Thymus (tissue), 11 donors: Measurements from ENCODE around the gene NHSL2. TPM values are rescaled to one million over a fixed set of nuclear protein-coding genes. Genes with fewer than 3 reads are reported as not detected.

Source experiments
- DNase-seq, 9 donors: peaks; one replicate each; pipeline ENCODE4 v3.0.0-alpha.2; 2013; ENCODE audit warnings: low spot score in 9 of 9, low read depth in 6 of 9, missing footprints in 1 of 9
- H3K27ac ChIP-seq, 2 donors: one replicate each; pipeline ENCODE4 v1.5.1; 2013; ENCODE audit warnings: control low read depth in 1 of 2, low read depth in 1 of 2, low read length in 1 of 2, mild to moderate bottlenecking in 1 of 2, moderate library complexity in 1 of 2
- H3K27me3 ChIP-seq, 2 donors: one replicate each; pipeline ENCODE4 v1.5.1; 2013; ENCODE audit warnings: low read length in 1 of 2; ENCODE audit not compliant: control insufficient read depth in 2 of 2, insufficient read depth in 1 of 2
- H3K36me3 ChIP-seq, 2 donors: one replicate each; pipeline ENCODE4 v1.5.1; 2013; ENCODE audit warnings: low read length in 1 of 2, mild to moderate bottlenecking in 1 of 2, moderate library complexity in 1 of 2; ENCODE audit not compliant: control insufficient read depth in 2 of 2, insufficient read depth in 2 of 2
- H3K4me1 ChIP-seq, 2 donors: one replicate each; pipeline ENCODE4 v1.5.1; 2013; ENCODE audit warnings: low read length in 2 of 2; ENCODE audit not compliant: control insufficient read depth in 2 of 2, insufficient read depth in 2 of 2
- H3K4me3 ChIP-seq, 2 donors: one replicate each; pipeline ENCODE4 v1.5.1; 2013; ENCODE audit warnings: low read length in 2 of 2, control low read depth in 1 of 2, mild to moderate bottlenecking in 1 of 2
- H3K9me3 ChIP-seq, 2 donors: one replicate each; pipeline ENCODE4 v1.5.1; 2013; ENCODE audit warnings: low read length in 1 of 2, mild to moderate bottlenecking in 1 of 2; ENCODE audit not compliant: control insufficient read depth in 2 of 2, insufficient read depth in 1 of 2
- WGBS: extraction: QIAGEN DNeasy Blood & Tissue Kit; methylation state at CpG from one replicate; pipeline ENCODE4 v1.1.7; 2013; 5-methylcytosine and 5-hydroxymethylcytosine counted together
- polyA plus RNA-seq: library from polyadenylated mRNA; stranded (reverse); fragments of 200-250 nt; gene quantifications from one replicate; pipeline ENCODE4 v1.2.3, GENCODE V29; 2013
- total RNA-seq: library from RNA; stranded (reverse); fragments of 120-200 nt; gene quantifications from one replicate; pipeline ENCODE4 v1.2.4, GENCODE V29; 2013
- donor health status: healthy.

Gene NHSL2
- total and polyA plus RNA-seq, 2 donors, result 0.80 TPM

GRCh38 chrX:72176981-72177380 is 266.3 kb downstream of the NHSL2 start:
- H3K27me3 ChIP-seq, result no peaks in the 10 kb centered on the region
- peaks cover 0 to 4% of the 10 kb centered on the region in 2 donors for H3K9me3 ChIP-seq
- DNase-seq, result no peak
- H3K4me1 ChIP-seq, result peaks cover 0 to 3% of the 10 kb centered on the region in 2 donors
- no peak overlapping the region for H3K4me3 ChIP-seq
- H3K27ac ChIP-seq, result no peak overlapping the region
- H3K36me3 ChIP-seq, result no peaks in the 10 kb centered on the region
- WGBS, result 98% methylated on average over 2 of the region's 2 CpGs

GRCh38 chrX:72180539-72180938 is 269.9 kb downstream of the NHSL2 start:
- H3K27me3 ChIP-seq, result no peaks in the 10 kb centered on the region
- H3K27ac ChIP-seq, result peak overlapping the region in 1 of 2 donors; percentile 86
- H3K9me3 ChIP-seq, result peaks cover 0 to 4% of the 10 kb centered on the region in 2 donors
- peaks cover 0 to 10% of the 10 kb centered on the region in 2 donors for H3K4me1 ChIP-seq
- 35% methylated on average over 1 of the region's 1 CpG for WGBS
- no peaks in the 10 kb centered on the region for H3K36me3 ChIP-seq
- peak in 1 of 9 donors; percentile 0 for DNase-seq
- H3K4me3 ChIP-seq, result peak overlapping the region; percentile 60 to 67

GRCh38 chrX:72181178-72182125 is 270.8 kb downstream of the NHSL2 start, which contains the start of gene PIN4:
PIN4 (plus strand) TSS chrX:72181757; CDS start chrX:72181786, 29 bp downstream.
- Histone ChIP-seq H3K27me3 (no peaks in the 10 kb centered on the region), H3K4me3 (peak within 1 kb of the TSS; percentile 60 to 67), H3K36me3 (no peaks in the 10 kb centered on the region), H3K27ac (peak within 1 kb of the TSS; percentile 86 to 91), H3K4me1 (peaks cover 0 to 10% of the 10 kb centered on the region in 2 donors), H3K9me3 (peaks cover 0 to 4% of the 10 kb centered on the region in 2 donors)
- WGBS, result under 1% methylated on average over 46 of the region's 46 CpGs
- DNase-seq, result peak; percentile 68 to 95 (median 83)

- Histone ChIP-seq H3K27me3 (no peaks in the 10 kb centered on the region), H3K36me3 (peaks cover 5% of the 10 kb centered on the region in 2 donors), H3K9me3 (peaks cover 0 to 4% of the 10 kb centered on the region in 2 donors), H3K4me3 (no peak overlapping the region), H3K4me1 (peaks cover 0 to 10% of the 10 kb centered on the region in 2 donors), H3K27ac (no peak overlapping the region)
- no peak for DNase-seq
- WGBS, result 97% methylated on average over 2 of the region's 2 CpGs
These were observed 272.3 kb downstream of the NHSL2 start for GRCh38 chrX:72182924-72183323.

- DNase-seq, result no peak
- no peak overlapping the region for H3K27ac ChIP-seq
- H3K27me3 ChIP-seq, result no peaks in the 10 kb centered on the region
- peaks cover 14 to 36% of the 10 kb centered on the region in 2 donors for H3K36me3 ChIP-seq
- H3K4me1 ChIP-seq, result no peaks in the 10 kb centered on the region
- no peaks in the 10 kb centered on the region for H3K9me3 ChIP-seq
- 97% methylated on average over 7 of the region's 7 CpGs for WGBS
- H3K4me3 ChIP-seq, result no peak overlapping the region
These were observed 291.3 kb downstream of the NHSL2 start for GRCh38 chrX:72201836-72202536.

Other genes with a start within 250 kb of the NHSL2 start
- gene CXorf49, start 192.6 kb upstream of the NHSL2 start, total RNA-seq, result 2.2 TPM
- gene CXorf49, start 192.6 kb upstream of the NHSL2 start, polyA plus RNA-seq, result 0.52 TPM
- gene CXorf49B, start 147.5 kb upstream of the NHSL2 start, total RNA-seq, result 2.2 TPM
- 0.52 TPM for gene CXorf49B, start 147.5 kb upstream of the NHSL2 start, polyA plus RNA-seq
- 0.38 TPM for gene RTL5, start 221.1 kb downstream of the NHSL2 start, total RNA-seq
- gene RTL5, start 221.1 kb downstream of the NHSL2 start, polyA plus RNA-seq, result 0.96 TPM